Measurements from ENCODE around the gene SFTPA1.
"Not testable (repeated sequence)": the region's sequence is repeated elsewhere in the genome, so short reads cannot be mapped to it uniquely, and the experiment has no call there.

DNA sequence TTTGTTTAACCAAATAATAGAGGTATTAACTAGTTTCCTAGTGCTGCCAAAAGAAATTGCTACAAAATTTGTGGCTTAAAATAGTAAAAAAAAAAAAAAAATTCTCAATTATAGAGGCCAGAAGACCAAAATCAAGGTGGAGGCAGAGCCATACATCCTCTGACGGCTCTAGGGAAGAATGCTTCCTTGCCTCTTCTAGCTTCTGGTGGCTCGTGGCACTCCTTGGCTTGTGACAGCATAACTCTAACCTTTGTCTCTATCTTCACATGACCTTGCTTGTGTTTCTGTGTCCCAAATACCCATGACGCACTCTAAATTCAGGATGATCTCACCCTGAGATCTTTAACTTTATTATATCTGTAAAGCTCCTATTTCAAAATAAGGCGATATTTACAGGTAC is 53.9 kb downstream of the SFTPA1 start:
- TF ChIP-seq, protein P1, sequence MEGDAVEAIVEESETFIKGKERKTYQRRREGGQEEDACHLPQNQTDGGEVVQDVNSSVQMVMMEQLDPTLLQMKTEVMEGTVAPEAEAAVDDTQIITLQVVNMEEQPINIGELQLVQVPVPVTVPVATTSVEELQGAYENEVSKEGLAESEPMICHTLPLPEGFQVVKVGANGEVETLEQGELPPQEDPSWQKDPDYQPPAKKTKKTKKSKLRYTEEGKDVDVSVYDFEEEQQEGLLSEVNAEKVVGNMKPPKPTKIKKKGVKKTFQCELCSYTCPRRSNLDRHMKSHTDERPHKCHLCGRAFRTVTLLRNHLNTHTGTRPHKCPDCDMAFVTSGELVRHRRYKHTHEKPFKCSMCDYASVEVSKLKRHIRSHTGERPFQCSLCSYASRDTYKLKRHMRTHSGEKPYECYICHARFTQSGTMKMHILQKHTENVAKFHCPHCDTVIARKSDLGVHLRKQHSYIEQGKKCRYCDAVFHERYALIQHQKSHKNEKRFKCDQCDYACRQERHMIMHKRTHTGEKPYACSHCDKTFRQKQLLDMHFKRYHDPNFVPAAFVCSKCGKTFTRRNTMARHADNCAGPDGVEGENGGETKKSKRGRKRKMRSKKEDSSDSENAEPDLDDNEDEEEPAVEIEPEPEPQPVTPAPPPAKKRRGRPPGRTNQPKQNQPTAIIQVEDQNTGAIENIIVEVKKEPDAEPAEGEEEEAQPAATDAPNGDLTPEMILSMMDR (IDR thresholded peaks at IDR 0.05; ENCODE audit: low read length) = not testable (repeated sequence)
- TF ChIP-seq EZH2 (optimal IDR thresholded peaks at IDR 0.05; ENCODE audit: low read depth, low read length); EZH2phosphoT487 (IDR thresholded peaks at IDR 0.05; ENCODE audit: low read length): not testable (repeated sequence)
